NCI-H1048 (cell line): ENCODE data around the gene ALPG.
A peak's percentile ranks its signal among the peaks of the same experiment; 100 is the strongest.
"Not testable (repeated sequence)": the region's sequence is repeated elsewhere in the genome, so short reads cannot be mapped to it uniquely, and the experiment has no call there.

ENCODE experiments used
- DNase-seq: peaks from one replicate; lab custom pipeline; 2025; lab: John Stamatoyannopoulos, UW

The ALPG gene

DNA sequence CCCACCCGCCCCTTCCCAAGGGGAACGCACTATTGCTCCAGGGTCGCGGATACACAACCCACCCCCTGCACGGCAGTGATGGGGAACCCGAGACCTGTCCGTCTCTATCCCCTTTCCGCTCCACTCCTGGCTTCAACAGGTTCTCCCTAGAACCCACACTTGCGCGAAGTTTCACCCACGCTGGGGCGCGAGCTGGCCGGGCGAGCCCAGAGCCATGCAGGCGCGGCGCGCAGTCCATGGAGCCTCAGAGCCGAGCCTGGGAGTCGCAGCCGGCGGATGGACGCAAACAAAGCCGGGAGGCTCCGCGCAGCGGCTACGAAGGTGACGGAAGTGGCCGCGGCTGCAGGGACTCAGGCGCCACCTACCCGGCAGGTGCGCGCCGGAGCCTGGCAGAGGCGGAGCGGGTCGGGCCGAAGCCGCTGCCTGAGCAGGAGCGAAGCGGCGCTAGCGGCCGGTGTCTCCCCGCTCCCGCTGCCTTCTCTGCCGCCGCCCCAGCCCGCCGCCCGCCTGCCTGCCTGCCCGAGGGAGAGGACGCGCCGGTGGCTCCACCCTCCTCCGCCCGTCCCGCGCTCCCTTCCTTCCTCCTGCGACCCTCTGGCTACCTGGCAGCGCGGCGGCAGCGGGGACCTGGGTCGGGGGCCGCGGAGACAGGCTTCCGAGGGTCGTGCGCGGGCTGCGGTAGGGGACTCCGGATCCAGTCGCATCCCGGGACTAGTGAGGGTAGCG, 14.0 kb downstream of the ALPG start:
- peak; percentile 14 for DNase-seq

DNA sequence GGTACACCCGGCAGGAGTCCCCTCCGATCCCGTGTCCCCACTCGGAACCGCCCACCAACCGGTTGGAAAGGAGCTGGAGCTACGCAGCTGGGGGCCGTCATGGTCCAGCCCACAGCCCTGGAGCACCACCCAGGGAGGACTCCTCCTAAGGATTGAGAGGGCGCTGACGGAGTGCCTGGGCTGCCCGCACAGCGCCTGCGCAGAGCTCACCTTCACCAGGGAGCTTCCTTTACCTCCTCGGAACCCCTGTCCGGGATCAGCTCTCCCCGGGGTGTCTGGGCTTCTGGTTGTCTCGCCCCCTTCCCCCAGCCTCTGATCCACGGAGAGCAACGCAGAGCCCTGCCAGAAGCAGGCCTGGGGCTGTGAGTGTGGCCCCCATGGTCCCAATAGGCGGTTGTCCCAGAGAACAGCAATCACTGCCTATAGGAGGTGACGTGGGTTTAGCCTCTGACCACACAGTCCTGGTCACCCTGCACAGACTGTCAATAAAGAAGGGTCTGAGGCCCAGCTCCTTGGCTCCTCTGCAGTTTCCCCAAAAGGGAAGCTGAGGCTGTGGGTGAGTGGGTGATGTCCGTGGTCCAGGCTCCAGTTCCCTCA, 14.6 kb downstream of the ALPG start:
- DNase-seq: no peak

DNA sequence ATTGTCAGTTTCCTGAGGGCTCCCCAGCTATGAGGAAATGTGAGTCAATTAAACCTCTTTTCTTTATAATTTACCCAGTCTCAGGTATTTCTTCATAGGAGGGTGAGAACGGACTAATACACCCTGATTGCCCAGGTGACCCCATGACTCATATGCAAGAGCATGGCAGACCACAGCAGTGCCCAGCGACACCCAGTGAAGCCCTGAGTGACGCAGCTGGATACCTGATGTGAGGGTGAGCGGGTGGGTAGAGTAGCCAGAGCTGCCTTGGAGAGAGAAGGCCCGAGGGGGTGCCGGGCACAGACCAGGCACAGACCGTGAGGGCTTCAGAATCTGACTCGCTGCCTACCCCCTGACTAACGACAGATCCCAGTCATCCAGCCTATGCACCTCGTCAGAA, 15.4 kb downstream of the ALPG start:
- no peak for DNase-seq

DNA sequence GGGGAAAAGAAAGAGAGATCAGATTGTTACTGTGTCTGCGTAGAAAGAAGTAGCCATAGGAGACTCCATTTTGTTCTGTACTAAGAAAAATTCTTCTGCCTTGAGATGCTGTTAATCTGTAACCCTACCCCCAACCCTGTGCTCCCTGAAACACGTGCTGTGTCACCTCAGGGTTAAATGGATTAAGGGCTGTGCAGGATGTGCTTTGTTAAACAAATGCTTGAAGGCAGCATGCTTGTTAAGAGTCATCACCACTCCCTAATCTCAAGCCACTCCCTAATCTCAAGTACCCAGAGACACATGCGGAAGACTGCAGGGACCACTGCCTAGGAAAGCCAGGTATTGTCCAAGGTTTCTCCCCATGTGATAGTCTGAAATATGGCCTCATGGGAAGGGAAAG, 16.4 kb downstream of the ALPG start:
- DNase-seq: not testable (repeated sequence)

DNA sequence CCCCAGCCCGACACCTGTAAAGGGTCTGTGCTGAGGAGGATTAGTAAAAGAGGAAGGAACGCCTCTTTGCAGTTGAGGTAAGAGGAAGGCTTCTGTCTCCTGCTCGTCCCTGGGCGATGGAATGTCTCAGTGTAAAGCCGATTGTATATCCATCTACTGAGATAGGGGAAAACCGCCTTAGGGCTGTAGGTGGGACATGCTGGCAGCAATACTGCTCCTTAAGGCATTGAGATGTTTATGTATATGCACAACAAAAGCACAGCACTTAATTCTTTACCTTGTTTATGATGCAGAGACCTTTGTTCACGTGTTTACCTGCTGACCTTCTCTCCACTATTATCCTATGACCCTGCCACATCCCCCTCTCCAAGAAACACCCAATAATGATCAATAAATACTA, 16.8 kb downstream of the ALPG start:
- DNase-seq: not testable (repeated sequence)

DNA sequence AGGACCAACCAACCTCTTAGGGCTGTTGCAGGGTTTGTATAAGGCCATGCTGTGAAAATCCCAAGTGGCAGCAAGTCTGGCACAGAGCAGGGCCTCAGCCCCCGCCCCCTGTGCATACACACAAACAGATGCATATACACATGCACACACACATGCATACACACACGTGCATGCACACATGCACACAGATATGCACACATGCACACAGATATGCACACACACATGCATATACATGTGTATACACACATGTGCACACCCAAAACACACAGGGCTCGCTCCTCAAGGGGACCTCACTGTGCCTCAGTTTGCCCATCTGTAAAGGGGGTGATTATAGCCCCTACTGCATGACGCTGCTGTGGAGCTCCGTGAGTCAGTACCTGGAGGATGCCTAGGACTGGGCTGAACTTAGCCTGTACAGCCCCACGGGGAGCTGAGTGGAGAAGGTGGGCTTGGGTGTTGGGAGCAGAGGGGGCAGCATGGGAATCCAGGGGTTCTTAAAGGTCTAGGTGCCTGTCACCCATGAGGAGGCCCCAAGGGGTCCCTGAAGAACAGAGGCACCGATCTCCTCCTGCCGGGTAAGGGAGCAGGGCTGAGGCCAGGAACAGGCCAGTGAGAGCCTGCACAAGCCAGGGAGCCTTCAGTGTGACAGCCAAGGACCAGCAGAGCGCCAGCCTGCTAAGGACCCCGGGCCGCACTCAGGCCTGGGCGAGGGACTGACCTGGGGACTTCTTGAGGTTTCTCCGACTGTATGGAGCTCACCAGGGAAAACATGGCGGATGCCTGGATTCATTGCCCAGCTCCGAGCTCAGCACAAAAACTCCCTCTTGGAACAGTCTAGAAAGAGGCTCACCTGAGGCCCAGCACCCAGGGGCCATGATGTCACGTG, 25.3 kb downstream of the ALPG start:
- no peak for DNase-seq

DNA sequence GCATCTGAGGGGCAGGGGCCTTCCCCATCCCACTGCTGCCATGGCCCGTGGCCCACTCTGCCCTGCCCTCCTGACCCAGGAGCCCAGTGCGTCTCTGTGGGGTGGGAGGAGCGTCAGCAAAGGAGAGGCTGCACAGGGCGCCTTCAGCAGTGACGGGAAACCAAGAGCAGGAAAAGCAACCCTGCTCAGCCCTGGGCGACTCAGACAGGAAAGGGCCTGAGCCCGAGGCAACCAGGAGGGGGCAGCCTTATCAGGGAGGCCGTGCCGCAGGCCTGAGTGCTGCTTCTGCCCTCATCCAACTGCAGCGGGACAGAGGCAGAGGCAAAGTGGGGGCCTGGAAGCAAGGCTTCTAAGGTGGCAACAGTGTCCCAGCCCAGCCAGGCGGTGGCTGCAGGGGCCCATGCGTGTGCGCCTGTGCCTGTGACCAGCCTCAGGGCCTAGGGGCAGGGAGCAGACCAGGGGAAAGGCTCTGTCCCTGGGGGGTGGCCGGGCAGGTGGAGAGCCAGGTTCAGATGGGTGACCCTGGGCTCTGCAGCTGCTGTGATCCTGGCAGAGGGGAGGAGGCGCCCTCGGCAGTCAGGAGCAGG, 26.0 kb downstream of the ALPG start:
- no peak for DNase-seq

DNA sequence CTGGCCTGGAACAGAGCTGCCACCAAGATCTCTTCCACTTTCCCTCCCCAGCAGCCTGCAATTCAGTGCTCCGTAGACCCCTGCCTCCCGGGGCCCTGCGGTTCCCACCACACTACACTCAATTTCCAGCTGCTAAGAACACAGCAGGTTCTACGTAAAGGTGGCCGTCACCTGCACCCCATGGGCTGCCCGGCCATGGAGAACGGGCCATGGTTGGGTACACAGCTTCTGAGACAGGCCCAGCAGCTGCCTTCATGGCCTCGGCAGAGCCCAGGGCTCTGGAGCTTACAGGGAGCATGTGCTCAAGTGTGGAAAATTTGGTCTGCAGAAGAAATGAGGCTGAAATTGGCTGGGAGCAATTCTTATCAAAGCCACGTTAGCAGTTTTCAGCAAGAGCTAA, 27.0 kb downstream of the ALPG start:
- not testable (repeated sequence) for DNase-seq

DNA sequence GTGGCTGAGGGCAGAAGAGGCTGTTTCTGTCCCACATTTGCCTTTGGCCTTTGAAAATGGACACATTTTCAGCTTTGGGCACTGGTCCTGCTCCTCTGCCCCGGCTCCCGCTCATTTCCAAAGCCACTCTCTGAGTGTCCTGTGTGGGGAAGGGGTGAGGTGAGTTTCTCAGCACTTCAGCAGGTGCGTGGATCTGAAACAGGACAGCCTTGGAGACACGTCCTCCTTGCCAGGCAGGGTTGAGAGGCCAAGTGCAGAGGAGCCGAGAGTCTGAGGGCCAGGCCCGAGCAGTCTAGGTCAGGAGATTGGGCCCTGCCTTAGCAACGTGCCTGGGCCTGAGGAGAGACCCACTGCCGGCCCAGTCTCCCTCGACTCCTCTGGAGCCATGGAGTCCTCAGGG, 27.4 kb downstream of the ALPG start:
- no peak for DNase-seq

DNA sequence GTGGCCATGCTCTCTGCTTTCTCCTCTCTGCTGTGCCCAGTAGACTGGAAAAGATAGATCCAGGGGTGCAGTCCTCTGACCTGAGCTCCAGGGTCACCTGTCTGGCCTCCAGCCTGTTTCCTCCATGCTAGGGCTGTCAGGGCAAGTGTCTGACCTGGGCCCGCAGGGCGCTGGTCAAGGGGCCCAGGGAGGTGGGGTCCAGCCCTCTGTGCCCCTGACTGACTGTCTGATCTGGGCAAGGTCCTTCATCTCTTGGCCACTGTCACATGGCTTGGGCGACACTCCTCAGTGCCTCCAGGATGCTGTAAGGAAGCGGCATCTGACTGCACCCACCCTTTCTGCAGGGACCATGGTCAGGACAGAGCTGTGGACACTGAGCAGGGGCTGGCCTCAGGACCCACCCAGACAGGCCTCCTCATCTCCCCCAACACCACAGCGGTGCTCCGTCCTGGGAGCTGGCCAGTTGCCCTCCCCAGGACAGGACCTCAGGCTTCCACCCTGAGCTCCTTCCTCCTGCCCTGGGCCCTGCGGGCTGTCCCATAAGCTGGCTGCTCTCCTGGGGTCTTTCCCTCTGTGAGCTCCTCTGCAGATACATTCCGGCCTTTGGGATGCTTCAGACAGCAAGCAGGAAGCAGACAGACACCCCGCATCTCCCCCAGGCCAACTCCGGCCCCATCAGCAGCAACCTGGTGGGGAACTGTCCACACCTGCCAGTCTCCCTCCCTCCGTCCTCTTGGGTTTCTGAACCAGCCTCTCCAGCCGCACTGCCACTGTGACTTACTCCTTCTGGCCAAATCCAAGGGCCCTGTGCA, 28.1 kb downstream of the ALPG start:
- no peak for DNase-seq

DNA sequence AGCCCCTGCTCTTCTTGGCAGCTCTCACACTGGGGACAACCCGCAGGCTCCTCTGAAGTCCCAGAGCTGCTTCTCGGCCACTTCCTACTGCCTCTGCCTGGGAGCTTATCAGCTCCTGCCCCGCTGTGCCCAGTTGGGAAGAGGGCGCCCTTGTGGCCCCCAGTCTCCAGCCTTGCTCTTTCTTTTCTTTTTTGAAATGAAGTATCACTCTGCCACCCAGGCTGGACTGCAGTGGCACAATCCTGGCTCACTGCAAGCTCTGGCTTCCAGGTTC, 28.7 kb downstream of the ALPG start:
- no peak for DNase-seq

DNA sequence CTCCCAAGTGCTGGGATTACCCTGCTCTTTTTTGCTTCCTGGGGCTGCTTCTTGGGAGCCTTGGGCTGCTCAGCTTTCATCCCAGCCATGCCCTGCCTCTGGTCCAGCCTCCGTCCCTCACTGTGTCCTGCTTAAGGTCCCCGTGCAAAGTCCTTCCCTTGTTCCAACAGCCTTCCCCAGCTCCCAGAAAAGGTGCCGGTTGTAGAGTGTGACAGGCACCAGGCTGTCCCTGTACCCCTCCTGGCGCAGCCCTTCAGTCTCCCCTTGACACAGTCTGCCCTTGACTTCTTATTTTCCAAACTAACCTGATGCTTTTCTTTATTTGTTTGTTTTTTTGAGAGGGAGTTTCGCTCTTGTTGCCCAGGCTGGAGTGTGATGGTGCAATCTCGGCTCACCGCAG, 29.2 kb downstream of the ALPG start:
- DNase-seq: no peak

DNA sequence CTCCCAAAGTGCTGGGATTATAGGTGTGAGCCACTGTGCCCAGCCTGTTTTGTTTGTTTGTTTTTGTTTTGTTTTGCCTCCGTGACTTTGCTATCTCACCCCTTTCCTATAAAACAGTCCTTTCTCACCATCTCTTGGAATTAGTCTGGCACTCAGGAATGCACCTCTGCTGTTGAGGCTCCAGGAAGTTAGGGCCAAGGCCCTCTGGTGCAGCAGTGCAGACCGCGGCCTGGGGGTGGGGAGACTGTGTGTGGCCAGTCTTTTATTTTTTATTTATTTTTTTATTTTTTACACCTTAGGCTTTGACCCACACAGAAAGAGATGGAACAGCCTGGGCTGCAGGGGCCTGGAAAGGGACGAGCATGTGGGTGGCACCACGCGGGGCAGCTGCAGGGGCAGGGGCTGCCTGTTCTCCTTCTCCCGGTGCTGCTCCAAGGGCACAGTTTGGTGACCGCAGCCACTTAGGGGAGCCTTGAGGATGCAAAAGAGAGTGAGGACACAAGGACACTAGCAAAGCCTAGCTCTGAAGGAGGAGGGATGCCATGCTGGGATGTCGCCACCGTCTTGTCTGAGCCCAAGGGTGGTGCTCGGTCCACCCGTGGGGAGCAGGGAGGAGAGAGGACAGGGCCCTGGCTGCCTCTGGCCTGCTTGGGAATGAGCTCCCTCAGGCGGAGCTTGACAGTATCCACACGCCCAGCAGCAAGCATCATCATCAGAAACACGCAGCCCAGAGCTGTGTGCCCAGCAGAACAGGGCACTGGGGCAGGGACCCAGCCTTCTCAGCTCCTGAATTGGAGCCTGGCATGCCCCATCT, 29.9 kb downstream of the ALPG start:
- DNase-seq: no peak

DNA sequence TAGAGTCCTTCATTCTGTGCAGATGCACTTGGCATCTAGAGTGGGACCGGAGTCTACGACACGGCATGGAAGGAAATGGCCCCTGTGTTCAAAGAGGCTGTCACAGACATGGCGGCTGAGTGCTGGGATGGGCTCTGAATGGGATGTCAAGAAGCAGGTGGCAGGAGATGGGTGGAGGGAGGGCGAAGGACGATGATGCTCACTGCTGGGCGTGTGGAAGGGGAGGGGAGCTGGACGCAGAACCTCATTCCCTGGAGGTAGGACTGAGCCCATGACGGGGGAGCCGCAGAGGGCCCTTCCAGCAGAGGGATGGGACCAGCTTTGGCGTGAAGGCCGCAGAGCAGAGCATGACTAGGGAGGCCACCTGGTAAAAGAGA, 30.5 kb downstream of the ALPG start:
- DNase-seq: no peak

DNA sequence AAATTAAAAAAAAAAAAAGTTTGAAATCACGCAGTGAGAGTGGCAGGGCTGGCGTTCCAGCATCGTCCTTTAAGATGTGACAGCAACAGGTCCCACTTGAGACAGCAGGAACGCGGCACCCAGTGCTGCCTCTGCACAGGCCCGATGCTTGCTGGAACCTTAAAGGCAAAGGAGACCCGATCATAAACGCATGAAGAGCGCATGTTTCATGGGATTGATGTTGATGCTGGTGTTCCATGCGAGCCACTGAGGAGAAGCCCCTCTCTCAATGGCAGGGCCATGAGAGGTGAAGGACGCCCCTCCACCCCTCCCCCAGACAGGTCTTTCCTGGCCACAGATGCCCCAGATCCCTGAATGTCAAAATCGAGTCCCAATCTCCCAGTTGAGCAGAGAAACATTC, 31.4 kb downstream of the ALPG start:
- DNase-seq: no peak

DNA sequence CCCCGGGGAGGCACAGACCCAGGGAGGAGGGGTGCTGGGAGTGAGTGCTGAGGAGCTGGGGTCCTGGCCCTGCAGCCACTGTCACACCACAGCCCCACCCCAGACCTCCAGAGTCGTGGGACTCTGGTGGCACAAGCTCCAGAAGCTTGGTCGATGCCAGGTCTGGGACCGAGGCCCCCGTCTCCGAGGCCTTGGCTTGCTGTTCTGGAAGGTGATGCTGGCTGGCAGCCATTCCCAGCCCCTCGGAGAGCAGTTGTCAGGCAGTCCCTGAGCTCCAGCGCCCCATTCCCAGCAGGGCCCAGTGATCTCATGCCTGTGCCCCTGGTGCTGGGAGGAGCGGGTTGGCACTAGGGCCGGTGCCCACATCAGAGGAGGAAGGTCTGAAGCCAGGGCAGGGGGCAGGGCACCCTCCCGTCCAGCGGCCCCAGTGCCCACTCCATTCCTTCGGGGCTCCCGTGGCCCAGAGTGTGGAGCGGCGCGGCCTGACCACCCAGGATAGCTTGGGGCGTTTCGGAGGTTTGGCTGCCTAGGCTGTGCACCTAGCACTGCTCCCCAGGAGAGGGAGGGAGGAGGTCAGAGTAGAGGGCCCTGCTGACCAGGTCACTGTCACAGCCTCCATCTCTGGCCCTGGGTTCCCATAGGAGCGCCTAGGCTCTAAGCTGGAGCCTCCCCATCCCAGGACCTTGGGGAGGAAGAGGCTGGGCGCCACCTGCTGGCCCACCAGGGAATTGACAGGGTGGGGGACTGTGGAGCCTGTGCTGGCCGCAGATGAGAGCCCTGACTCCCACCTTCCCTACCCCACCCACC, 32.5 kb downstream of the ALPG start:
- DNase-seq: no peak

DNA sequence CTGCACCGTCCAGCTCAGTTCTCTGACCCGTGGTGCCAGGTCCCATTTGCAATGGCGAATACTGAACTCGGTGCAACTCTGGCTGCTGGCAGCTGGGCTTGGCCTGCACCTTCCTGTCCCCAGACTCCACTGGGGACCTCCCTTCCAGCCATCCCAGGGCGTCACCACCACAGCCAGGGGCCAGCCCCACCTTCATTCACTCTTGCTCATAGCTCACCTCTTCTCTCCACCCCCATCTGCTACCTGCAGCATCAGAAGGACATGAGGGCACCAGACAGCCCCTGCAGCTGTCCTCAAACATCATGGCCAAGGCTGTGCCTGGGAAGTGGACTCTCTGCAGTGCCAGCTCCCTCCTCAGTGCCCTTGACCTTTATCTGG, 33.1 kb downstream of the ALPG start:
- DNase-seq: no peak

DNA sequence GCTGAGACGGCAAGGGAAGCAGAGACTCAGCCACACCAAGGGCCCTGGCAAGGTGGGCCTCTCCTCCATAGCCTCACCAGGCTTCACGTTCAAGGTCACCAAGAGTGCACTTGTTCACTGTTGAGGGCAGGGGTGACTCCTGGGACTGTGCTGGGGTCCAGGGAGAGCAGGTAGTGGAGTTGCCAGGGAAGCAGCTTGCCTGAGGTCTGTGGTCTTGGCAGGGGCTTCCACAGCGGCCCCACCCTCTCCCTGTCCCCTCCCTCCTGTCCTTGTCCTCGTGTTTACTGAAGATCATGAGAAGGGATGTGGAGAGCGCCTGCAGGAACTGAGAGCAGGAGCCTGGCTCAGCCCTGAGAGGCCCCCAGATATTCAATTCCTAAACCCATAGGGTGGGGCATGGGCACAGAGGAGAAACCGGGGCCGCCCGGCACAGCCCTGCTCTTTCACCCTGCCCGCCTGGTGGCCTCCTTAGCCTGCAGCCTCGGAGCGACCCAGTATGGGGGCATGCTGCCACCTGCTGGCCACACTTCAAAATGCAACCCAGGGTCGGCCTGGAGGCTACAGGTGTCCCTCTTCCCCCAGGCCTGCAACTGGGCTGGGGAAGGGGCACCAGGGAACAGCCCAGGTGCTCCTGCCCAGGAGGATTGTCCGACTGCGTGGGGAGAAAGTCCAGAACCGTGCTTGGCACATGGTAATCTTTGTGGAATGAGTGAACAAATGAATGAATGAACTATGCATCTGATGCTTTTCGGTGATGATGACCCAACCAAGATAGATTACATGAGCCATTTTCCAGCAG, 33.8 kb downstream of the ALPG start:
- DNase-seq: peak; percentile 10

DNA sequence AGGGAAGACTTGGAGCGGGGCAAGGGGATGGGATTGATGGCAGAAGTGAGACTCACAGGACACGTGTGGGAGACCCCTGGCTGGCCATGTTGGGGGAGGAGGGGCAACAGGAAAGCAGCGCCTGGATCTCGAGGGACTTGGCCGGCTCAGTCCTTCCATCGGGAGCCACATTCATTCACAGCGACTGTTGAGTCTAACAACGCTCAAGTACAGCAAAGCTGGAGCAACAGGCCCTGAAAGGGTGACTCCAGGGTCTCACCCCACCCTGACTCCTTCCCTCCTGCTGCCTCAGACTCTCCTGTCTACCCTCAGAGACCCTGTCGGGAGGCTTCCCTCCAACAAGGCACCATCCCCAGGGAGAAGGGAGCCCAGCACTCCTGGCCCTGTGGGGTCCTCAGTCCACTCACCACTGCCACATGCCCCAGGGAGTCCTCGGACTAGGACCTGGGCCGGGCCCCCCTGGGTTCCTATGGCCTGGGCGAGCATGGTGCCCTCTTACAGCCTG, 34.6 kb downstream of the ALPG start:
- DNase-seq: no peak
